ENCODE measurements around the gene LEKR1. TPM values are rescaled to one million over a fixed set of nuclear protein-coding genes. Genes with fewer than 3 reads are reported as not detected.

LEKR1 gene
- total RNA-seq, 1 experiment from 2014 or later: 0.90 TPM

- no peaks in the 10 kb centered on the region for H3K4me1 ChIP-seq (ENCODE audit: insufficient read depth, low read length, poor library complexity, severe bottlenecking)
- H3K27ac ChIP-seq (ENCODE audit: low read depth, low read length, poor library complexity, severe bottlenecking): no peak overlapping the region
- no peak for TF ChIP-seq CTCF (conservative IDR thresholded peaks at IDR 0.05; ENCODE audit: low read depth, low read length)
- TF ChIP-seq EZH2 (IDR thresholded peaks at IDR 0.05; ENCODE audit: borderline replicate concordance, low read depth, low read length, poor library complexity, severe bottlenecking): no peak
- H3K27me3 ChIP-seq (replicated peaks; ENCODE audit: insufficient read depth, low read depth, low read length, poor library complexity): no peaks in the 10 kb centered on the region
- POLR2A ChIA-PET (ENCODE audit: low non-redundant PET): no interaction called here
- no peaks in the 10 kb centered on the region for H3K36me3 ChIP-seq (ENCODE audit: insufficient read depth, low read length, poor library complexity, severe bottlenecking)
- no peak overlapping the region for H3K4me3 ChIP-seq (ENCODE audit: low read depth, low read length, poor library complexity, severe bottlenecking)
- BruUV-seq (replicated peaks): no TSS peak
- CTCF ChIA-PET: no interaction called here
- H3K9me3 ChIP-seq (ENCODE audit: low read depth, low read length, poor library complexity, severe bottlenecking): no peaks in the 10 kb centered on the region
- peak; percentile 69 for DNase-seq (ENCODE audit: low spot score)
- intact Hi-C loops (cut with micrococcal nuclease; ENCODE audit: unreplicated experiment): no loop called here
Observed at GRCh38 chr3:156948402-156949210, 122.5 kb downstream of the LEKR1 start.

- no TSS peak for BruUV-seq (replicated peaks)
- POLR2A ChIA-PET (ENCODE audit: low non-redundant PET): no interaction called here
- CTCF ChIA-PET: no interaction called here
- Histone ChIP-seq H3K27ac (ENCODE audit: low read depth, low read length, poor library complexity, severe bottlenecking) (no peak overlapping the region), H3K4me3 (ENCODE audit: low read depth, low read length, poor library complexity, severe bottlenecking) (no peak overlapping the region), H3K9me3 (ENCODE audit: low read depth, low read length, poor library complexity, severe bottlenecking) (no peaks in the 10 kb centered on the region), H3K4me1 (ENCODE audit: insufficient read depth, low read length, poor library complexity, severe bottlenecking) (no peaks in the 10 kb centered on the region), H3K36me3 (ENCODE audit: insufficient read depth, low read length, poor library complexity, severe bottlenecking) (no peaks in the 10 kb centered on the region), H3K27me3 (replicated peaks; ENCODE audit: insufficient read depth, low read depth, low read length, poor library complexity) (no peaks in the 10 kb centered on the region)
- intact Hi-C loops (cut with micrococcal nuclease; ENCODE audit: unreplicated experiment): no loop called here
- DNase-seq (ENCODE audit: low spot score): no peak
- TF ChIP-seq CTCF (conservative IDR thresholded peaks at IDR 0.05; ENCODE audit: low read depth, low read length): no peak
- no peak for TF ChIP-seq EZH2 (IDR thresholded peaks at IDR 0.05; ENCODE audit: borderline replicate concordance, low read depth, low read length, poor library complexity, severe bottlenecking)
Observed at GRCh38 chr3:156952011-156952410, 125.9 kb downstream of the LEKR1 start.

- BruUV-seq (replicated peaks): no TSS peak
- no peak overlapping the region for H3K27ac ChIP-seq (ENCODE audit: low read depth, low read length, poor library complexity, severe bottlenecking)
- intact Hi-C loops (cut with micrococcal nuclease; ENCODE audit: unreplicated experiment): loop anchor here (2.0 kb wide), 1 partner anchor 13 kb away; no protein-coding TSS in a partner anchor
- no peaks in the 10 kb centered on the region for H3K9me3 ChIP-seq (ENCODE audit: low read depth, low read length, poor library complexity, severe bottlenecking)
- POLR2A ChIA-PET (ENCODE audit: low non-redundant PET): interaction anchor here (0.6 kb wide), 1 partner anchor 467 kb away, joined by 3 read pairs; no protein-coding TSS in a partner anchor
- H3K4me1 ChIP-seq (ENCODE audit: insufficient read depth, low read length, poor library complexity, severe bottlenecking): no peaks in the 10 kb centered on the region
- no peaks in the 10 kb centered on the region for H3K36me3 ChIP-seq (ENCODE audit: insufficient read depth, low read length, poor library complexity, severe bottlenecking)
- no peaks in the 10 kb centered on the region for H3K27me3 ChIP-seq (replicated peaks; ENCODE audit: insufficient read depth, low read depth, low read length, poor library complexity)
- no peak overlapping the region for H3K4me3 ChIP-seq (ENCODE audit: low read depth, low read length, poor library complexity, severe bottlenecking)
- no peak for DNase-seq (ENCODE audit: low spot score)
- TF ChIP-seq CTCF (conservative IDR thresholded peaks at IDR 0.05; ENCODE audit: low read depth, low read length): no peak
- TF ChIP-seq EZH2 (IDR thresholded peaks at IDR 0.05; ENCODE audit: borderline replicate concordance, low read depth, low read length, poor library complexity, severe bottlenecking): no peak
- CTCF ChIA-PET: no interaction called here
Observed at GRCh38 chr3:156957715-156958114, 131.6 kb downstream of the LEKR1 start.

All from A673 (cell line).